Measurements from ENCODE around the gene COMT.

DNA sequence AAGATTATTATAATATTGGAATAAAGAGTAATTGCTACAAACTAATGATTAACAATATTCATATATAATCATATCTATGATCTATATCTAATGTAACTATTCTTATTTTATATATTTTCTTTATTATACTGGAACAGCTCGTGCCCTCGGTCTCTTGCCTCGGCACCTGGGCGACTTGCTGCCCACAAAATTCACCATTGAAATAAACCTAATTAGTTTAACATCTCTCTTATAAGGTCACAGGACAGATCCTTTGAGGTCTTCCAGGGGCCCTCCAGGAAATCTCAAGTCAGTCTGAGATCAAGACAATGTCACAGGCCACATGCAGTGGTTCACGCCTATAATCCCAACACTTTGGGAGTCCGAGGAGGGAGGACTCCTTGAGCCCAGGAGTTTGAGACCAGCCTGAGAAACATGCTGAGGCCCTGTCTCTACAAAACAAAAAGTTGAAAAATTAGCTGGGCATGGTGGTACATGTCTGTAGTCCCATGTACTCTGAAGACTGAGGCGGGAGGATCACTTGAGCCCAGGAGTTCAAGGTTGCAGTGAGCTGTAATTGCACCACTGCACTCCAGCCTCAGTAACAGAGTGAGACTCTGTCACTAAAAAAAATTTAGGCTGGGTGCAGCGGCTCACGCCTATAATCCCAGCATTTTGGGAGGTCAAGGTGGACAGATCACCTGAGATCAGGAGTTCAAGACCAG lies 6.6 kb downstream of the COMT start:
- no peak for TF ChIP-seq EZH2phosphoT487 (IDR thresholded peaks at IDR 0.05; ENCODE audit: borderline replicate concordance, low read depth, low read length)
- TF ChIP-seq, protein P1, sequence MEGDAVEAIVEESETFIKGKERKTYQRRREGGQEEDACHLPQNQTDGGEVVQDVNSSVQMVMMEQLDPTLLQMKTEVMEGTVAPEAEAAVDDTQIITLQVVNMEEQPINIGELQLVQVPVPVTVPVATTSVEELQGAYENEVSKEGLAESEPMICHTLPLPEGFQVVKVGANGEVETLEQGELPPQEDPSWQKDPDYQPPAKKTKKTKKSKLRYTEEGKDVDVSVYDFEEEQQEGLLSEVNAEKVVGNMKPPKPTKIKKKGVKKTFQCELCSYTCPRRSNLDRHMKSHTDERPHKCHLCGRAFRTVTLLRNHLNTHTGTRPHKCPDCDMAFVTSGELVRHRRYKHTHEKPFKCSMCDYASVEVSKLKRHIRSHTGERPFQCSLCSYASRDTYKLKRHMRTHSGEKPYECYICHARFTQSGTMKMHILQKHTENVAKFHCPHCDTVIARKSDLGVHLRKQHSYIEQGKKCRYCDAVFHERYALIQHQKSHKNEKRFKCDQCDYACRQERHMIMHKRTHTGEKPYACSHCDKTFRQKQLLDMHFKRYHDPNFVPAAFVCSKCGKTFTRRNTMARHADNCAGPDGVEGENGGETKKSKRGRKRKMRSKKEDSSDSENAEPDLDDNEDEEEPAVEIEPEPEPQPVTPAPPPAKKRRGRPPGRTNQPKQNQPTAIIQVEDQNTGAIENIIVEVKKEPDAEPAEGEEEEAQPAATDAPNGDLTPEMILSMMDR (conservative IDR thresholded peaks at IDR 0.05; ENCODE audit: low read length): no peak; the same call in 1 of the 2 replicates
